ENCODE data around the gene FAM156B.
"Not testable (repeated sequence)": the region's sequence is repeated elsewhere in the genome, so short reads cannot be mapped to it uniquely, and the experiment has no call there.

FAM156B gene

DNA sequence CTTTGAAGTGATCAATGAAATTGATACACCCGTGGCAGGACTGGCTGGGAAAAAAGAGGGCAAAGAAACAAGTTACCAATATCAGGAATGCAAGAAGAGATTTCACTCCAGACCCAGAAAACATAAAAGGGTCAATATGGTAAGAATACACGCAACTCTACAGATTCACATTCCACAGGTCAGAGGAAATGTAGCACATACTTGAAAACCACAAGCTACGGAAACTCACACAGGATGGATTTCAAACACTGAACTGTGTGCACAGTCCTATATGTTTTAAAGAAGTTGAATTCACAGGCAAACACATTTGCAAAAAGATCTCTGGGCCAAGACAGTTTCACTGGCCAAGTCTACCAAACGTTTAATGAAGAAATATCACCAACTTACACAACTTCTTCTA, 52.2 kb downstream of the FAM156B start:
- H3K27ac ChIP-seq (ENCODE audit: low read length); H3K36me3 ChIP-seq (ENCODE audit: control insufficient read depth in 2 of 2, insufficient read depth in 2 of 2, low read length in 2 of 2); H3K4me3 ChIP-seq (ENCODE audit: low read length in 2 of 2): not testable (repeated sequence)

DNA sequence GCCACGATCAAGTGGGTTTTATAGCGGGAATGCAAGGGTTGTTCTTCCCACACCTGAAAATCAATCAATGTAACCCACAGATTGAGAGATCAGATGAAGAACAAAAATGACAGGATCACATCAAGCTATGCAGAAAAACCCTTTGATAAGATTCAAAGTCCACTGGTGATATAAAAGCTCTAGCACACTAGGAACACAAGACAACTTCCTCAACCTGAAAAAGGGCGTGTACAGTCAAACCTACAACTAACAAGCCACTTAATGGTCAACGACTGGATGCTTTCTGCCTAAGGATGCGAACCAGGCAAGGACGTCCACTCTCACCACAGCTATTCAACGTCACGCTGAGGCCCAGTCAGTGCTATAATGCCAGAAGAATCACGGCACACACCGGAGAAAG, 52.8 kb downstream of the FAM156B start:
- H3K9ac ChIP-seq (ENCODE audit: low read length in 2 of 2); H3K9me3 ChIP-seq (ENCODE audit: control insufficient read depth in 2 of 2, low read length in 2 of 2); H3K27ac ChIP-seq (ENCODE audit: low read length); H3K4me3 ChIP-seq (ENCODE audit: low read length in 2 of 2); H3K27me3 ChIP-seq (ENCODE audit: control insufficient read depth in 1 of 2, insufficient read depth in 2 of 2, low read length in 2 of 2); H3K4me1 ChIP-seq (ENCODE audit: control insufficient read depth, insufficient read depth, low read length); H3K36me3 ChIP-seq (ENCODE audit: control insufficient read depth in 2 of 2, insufficient read depth in 2 of 2, low read length in 2 of 2): not testable (repeated sequence)

More for the DNA sequence above, 52.2 kb downstream of the FAM156B start:
- H3K9ac ChIP-seq (ENCODE audit: low read length in 2 of 2); H3K4me1 ChIP-seq (ENCODE audit: control insufficient read depth, insufficient read depth, low read length); H3K27me3 ChIP-seq (ENCODE audit: control insufficient read depth in 1 of 2, insufficient read depth in 2 of 2, low read length in 2 of 2); H3K9me3 ChIP-seq (ENCODE audit: control insufficient read depth in 2 of 2, low read length in 2 of 2): not testable (repeated sequence)
